Neural progenitor cell (in vitro differentiated cells): ENCODE data around the gene BARX2.

ENCODE experiments used
- EZH2 ChIP-seq: fragments of 200-600 bp; sonication (generic); IDR thresholded peaks from 2 replicates; pipeline ENCODE4 v1.6.1; 2017; ENCODE audit warnings: antibody characterized with exemption, mild to moderate bottlenecking, moderate library complexity
- TF ChIP-seq, protein P1 (sequence below): fragments of 200-600 bp; sonication (generic); IDR thresholded peaks from 2 replicates; pipeline ENCODE4 v1.5.1; 2017; ENCODE audit warnings: antibody characterized with exemption, mild to moderate bottlenecking

DNA sequence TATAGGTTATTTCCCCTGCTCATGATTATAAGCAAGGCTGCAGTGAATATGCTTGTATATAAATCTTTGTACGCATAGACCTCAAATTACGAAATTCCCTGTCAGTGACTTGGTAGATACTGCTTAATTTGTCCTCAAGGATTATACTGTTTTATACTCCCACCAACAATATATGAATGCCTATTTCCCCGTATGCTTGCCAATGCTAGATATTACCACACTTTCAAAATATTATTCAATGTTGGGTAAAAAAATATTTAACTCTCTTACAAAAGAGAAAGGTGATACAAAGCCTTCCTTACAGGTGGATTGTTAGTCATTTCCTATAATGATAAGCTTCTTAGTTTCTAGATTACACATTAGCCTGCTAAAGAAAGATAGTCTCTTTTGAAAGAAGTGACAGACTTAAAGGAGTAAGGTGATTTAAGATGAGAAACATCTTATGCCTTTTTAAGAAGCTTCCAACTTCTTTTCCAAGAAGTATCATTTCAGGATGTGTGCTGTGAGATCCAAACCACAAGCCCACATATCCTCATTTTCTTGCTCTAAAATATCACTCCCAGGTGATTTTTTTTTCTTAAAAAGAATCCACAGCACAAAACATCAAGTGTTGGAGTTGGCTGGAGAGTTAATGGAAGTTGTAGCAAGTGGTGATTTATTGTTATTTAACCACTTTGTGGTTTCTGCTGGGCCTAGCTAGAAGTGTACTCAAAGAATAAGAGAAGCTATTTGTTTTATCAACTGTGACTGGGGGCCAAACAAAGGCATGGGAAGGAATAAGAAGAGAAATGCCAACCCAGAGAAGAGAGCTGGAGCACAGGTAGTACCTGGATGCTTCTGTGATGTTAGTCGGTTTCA is 59.2 kb downstream of the BARX2 start:
- TF ChIP-seq, protein P1, sequence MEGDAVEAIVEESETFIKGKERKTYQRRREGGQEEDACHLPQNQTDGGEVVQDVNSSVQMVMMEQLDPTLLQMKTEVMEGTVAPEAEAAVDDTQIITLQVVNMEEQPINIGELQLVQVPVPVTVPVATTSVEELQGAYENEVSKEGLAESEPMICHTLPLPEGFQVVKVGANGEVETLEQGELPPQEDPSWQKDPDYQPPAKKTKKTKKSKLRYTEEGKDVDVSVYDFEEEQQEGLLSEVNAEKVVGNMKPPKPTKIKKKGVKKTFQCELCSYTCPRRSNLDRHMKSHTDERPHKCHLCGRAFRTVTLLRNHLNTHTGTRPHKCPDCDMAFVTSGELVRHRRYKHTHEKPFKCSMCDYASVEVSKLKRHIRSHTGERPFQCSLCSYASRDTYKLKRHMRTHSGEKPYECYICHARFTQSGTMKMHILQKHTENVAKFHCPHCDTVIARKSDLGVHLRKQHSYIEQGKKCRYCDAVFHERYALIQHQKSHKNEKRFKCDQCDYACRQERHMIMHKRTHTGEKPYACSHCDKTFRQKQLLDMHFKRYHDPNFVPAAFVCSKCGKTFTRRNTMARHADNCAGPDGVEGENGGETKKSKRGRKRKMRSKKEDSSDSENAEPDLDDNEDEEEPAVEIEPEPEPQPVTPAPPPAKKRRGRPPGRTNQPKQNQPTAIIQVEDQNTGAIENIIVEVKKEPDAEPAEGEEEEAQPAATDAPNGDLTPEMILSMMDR: no peak
- no peak for TF ChIP-seq EZH2
